T-helper 2 cell treated with Interferon-gamma antibody and Interleukin-4, amounts not matched to agents 5 μg/mL and 100 μg/mL, for 36 hours (primary cell): ENCODE results near the gene ELOVL6.
"Not testable (repeated sequence)": the region's sequence is repeated elsewhere in the genome, so short reads cannot be mapped to it uniquely, and the experiment has no call there.

Experiments
- DNase-seq: peaks from one replicate; pipeline ENCODE4 v3.0.0; 2021; ENCODE audit warnings: low spot score
- H3K27ac Mint-ChIP-seq: one replicate; pipeline ENCODE4 v1.8.0; 2021; ENCODE audit warnings: mild to moderate bottlenecking, mixed read lengths
- H3K27me3 Mint-ChIP-seq: one replicate; pipeline ENCODE4 v1.8.0; 2021; ENCODE audit warnings: low read depth, mixed read lengths
- H3K36me3 Mint-ChIP-seq: one replicate; pipeline ENCODE4 v1.8.0; 2021; ENCODE audit warnings: low read depth, mixed read lengths
- H3K4me1 Mint-ChIP-seq: one replicate; pipeline ENCODE4 v1.8.0; 2021; ENCODE audit warnings: low read depth, mixed read lengths
- H3K4me3 Mint-ChIP-seq: one replicate; pipeline ENCODE4 v1.8.0; 2022; ENCODE audit warnings: mild to moderate bottlenecking, moderate library complexity, mixed read lengths
- H3K9me3 Mint-ChIP-seq: one replicate; pipeline ENCODE4 v1.8.0; 2021; ENCODE audit warnings: mixed read lengths

The ELOVL6 gene

DNA sequence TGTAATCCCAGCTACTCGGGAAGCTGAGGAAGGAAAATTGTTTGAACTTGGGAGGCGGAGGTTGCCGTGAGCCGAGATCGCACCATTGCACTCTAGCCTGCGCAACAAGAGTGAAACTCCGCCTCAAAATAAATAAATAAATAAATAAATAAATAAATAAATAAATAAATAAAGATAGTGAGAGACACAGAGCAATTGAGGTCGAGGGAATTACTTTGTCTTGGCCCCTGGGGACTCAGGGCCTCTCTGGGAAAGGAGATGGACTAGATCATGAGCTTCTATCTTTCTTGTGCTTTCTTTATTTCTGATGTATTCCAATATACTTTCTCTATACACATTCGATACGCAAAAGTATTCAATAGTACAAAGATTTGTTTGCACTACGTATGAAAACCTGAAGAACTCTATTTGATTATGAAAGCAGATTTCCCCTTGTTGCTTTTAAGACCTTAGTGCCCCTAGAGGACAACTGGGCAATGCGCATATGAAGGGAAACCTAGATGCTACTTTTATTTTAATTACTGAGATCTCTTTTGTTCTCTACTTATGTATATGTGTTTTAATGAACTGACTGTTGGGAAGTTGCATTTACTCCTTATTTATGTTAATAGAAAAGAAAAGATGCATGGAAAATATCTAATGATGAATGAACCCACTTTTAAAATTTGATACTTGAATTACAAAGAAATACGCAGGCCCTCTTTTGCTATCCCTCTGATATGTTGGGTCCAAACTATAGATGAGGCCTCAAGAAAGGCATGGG lies 12.8 kb upstream of the ELOVL6 start:
- Mint-ChIP-seq H3K27ac (no peak overlapping the region), H3K9me3 (no peaks in the 10 kb centered on the region), H3K4me3 (no peak overlapping the region), H3K27me3 (peaks cover 9% of the 10 kb centered on the region), H3K36me3 (no peaks in the 10 kb centered on the region), H3K4me1 (peaks cover 1% of the 10 kb centered on the region)
- no peak for DNase-seq

DNA sequence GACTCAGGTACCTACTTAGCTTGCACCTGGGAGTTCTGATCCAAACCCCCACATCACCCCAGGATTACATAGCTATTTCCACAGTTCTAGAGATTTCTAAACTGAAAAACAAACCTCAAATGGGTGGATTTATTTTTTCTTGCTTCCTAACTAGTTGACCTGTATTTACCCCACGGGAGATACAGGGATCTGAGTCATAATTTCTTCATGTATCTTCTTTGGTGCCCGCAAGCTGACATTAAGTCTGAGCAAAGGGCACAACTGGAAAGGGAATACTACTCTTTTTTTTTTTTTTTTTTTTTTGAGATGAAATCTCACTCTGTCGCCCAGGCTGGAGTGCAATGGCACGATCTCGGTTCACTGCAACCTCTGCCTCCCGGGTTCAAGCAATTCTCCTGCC lies 10.0 kb upstream of the ELOVL6 start:
- Mint-ChIP-seq H3K4me3 (no peak overlapping the region), H3K27me3 (peaks cover 7% of the 10 kb centered on the region), H3K9me3 (no peaks in the 10 kb centered on the region), H3K36me3 (no peaks in the 10 kb centered on the region), H3K4me1 (peaks cover 1% of the 10 kb centered on the region), H3K27ac (no peak overlapping the region)
- DNase-seq, result no peak

DNA sequence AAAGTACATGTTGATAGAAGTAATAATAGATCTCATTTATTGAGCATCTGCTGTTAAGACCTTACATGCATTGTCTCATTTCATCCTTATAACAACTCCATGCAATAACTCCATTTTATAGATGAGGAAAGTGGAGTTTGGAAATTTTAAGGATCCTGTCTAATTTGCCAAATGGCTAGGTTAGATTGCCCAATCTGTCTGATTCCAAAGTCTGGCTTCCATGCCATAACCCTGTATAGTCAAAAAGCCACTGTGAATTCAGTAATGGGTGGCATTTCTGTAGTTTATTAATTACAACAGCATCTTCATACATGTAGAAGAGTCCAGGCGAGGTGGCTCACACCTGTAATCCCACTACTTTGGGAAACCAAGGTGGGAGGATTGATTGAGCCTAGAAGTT lies 8.8 kb upstream of the ELOVL6 start:
- no peak overlapping the region for H3K4me3 Mint-ChIP-seq
- peaks cover 7% of the 10 kb centered on the region for H3K27me3 Mint-ChIP-seq
- DNase-seq, result no peak

DNA sequence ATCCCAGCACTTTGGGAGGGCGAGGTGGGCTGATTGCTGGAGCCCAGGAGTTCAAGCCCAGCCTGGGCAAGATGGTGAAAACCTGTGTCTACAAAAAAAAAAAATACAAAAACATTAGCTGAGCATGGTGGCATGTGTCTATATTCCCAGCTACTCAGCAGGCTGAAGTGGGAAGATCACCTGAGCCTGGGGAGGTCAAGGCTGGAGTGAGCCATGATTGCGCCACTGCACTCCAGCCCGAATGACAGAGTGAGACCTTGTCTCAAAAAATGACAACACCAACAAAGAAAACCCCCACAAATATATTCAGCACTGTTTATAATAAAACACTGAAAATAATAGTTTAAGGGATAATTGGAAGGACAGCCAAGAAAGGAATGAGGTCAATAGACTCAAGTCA lies 3.6 kb upstream of the ELOVL6 start:
- H3K4me3 Mint-ChIP-seq, result no peak overlapping the region
- H3K36me3 Mint-ChIP-seq, result peaks cover 2% of the 10 kb centered on the region
- no peak for DNase-seq
- no peaks in the 10 kb centered on the region for H3K9me3 Mint-ChIP-seq
- no peak overlapping the region for H3K27ac Mint-ChIP-seq
- H3K4me1 Mint-ChIP-seq, result peaks cover 6% of the 10 kb centered on the region
- peaks cover 7% of the 10 kb centered on the region for H3K27me3 Mint-ChIP-seq

More for the DNA sequence above, 8.8 kb upstream of the ELOVL6 start:
- H3K9me3 Mint-ChIP-seq, result no peaks in the 10 kb centered on the region
- no peak overlapping the region for H3K27ac Mint-ChIP-seq
- no peaks in the 10 kb centered on the region for H3K36me3 Mint-ChIP-seq
- peaks cover 1% of the 10 kb centered on the region for H3K4me1 Mint-ChIP-seq

DNA sequence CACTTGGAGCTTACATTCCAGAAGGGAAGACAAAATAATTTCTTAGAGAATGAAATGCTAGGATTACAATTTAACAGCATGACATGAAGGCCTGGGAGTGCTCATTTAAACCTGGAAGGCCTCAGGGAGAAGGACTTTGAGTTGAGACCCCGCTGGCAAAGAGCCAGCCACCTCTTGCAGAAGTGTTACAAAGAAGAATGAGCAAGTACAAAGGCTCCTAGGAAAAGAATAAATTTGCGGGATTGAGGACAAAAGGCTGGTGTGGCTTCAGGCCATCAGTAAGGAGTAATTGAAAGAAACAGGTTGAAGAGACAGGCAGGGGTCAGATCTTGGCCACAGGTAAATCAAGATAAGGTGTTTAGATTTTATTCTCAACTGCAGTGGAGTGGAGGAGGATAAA lies 3.1 kb upstream of the ELOVL6 start:
- no peak overlapping the region for H3K4me3 Mint-ChIP-seq
- H3K27me3 Mint-ChIP-seq, result peaks cover 2% of the 10 kb centered on the region
- H3K9me3 Mint-ChIP-seq, result no peaks in the 10 kb centered on the region

DNA sequence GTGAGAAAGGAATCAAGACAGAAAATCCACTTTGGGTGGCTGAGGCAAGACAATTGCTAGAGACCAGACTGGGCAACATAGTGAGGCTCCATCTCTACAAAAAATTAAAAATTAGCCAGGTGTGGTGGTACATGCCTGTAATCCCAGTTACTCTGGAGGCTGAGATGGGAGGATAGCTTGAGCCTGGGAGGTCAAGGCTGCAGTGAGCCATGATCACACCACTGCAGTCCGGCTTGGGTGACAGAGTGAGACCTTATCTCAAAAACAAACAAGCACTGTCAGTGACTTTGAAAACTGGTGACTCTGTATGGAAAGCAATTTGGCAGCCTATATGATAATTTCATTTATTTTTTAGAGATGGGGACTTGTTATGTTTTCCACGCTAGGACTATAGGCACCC lies 2.3 kb upstream of the ELOVL6 start:
- H3K4me1 Mint-ChIP-seq, result peaks cover 10% of the 10 kb centered on the region
- H3K27ac Mint-ChIP-seq, result no peak overlapping the region
- H3K27me3 Mint-ChIP-seq, result no peaks in the 10 kb centered on the region
- H3K36me3 Mint-ChIP-seq, result peaks cover 5% of the 10 kb centered on the region
- no peak for DNase-seq
- H3K4me3 Mint-ChIP-seq, result no peak overlapping the region
- no peaks in the 10 kb centered on the region for H3K9me3 Mint-ChIP-seq

More for the DNA sequence above, 3.1 kb upstream of the ELOVL6 start:
- DNase-seq, result no peak
- H3K4me1 Mint-ChIP-seq, result peaks cover 6% of the 10 kb centered on the region
- no peak overlapping the region for H3K27ac Mint-ChIP-seq
- H3K36me3 Mint-ChIP-seq, result peaks cover 2% of the 10 kb centered on the region

DNA sequence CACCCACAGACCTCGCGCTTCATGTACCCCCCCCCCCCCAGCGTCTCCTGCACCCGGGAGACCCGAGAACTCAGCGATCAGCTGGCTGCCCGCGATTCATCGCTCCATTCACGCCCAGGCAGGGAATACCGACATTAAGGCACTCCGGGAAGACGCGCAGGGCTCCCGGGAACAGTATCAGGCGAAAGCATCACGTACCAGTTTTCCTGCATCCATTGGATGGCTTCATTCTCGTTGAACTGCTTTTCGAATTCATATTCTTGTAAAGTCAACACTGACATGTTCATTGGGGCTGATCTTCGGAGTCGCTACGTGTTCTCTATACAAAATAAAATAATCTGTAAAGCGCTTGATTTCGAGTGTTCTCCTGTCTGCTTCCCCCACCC lies 373 bp downstream of the ELOVL6 start:
- Mint-ChIP-seq H3K27ac (peak overlapping the region; percentile 100), H3K27me3 (no peaks in the 10 kb centered on the region), H3K4me1 (peaks cover 24% of the 10 kb centered on the region), H3K36me3 (peaks cover 8% of the 10 kb centered on the region), H3K9me3 (no peaks in the 10 kb centered on the region), H3K4me3 (peak overlapping the region; percentile 100)
- no peak for DNase-seq

DNA sequence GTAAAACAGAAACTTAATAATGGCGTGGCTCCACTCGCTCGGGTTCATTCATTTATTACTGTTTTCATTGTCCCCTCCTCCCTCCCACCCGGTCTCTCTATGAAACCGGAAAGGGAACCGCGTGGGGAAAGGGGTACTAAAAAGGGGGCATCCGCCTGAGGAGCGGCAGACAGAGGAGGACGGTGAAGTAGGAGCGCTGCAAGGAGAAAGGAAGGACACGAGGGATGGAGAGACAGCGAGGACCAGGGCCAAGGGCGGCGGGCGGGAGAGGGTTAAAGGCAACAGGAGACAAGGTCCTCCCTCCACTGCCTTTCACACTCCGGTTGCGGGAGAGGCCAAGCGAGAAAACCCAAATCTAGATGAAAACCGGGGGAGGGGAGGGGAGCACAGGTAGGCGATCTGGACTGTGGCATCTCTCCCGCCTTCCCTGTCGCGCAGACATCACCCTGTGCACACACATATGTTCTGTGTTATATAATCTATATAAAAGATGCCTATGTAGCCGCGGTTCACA lies 829 bp downstream of the ELOVL6 start:
- DNase-seq, result peak; percentile 54
- Mint-ChIP-seq H3K36me3 (peaks cover 11% of the 10 kb centered on the region), H3K4me1 (peaks cover 27% of the 10 kb centered on the region), H3K4me3 (peak overlapping the region; percentile 100), H3K27me3 (no peaks in the 10 kb centered on the region), H3K27ac (peak overlapping the region; percentile 100), H3K9me3 (no peaks in the 10 kb centered on the region)

DNA sequence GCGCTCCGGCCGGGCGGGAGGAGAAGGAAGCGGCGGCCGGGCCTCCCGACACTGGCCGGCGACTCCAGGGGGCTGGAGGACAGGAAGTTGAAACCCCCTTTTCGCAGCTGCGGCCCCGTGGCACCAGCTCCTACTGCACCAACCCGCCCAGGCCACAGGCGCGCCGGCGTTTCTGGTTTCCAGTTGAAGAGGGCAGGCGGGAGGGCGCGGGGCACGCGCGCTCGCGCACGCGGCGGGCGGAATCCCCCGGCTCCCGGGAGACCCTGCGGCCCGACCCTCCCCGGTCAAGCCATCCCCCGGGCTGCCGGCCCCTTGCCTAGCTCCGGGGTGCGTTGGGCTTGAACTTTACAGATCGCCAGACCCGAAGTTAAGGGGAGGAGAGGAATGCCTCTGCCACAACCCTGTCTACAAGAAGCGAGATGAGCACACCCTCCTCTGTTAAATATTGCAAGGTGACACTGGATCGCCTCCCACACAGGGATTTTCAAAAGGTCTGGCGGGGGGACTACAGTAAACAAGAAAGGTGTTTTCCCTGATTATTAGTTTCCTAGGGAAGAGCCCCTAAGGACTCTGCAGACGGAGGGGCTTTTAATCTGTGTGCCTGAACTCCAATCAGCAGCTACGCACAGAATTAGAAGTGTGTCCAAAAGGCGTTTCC lies 1.4 kb downstream of the ELOVL6 start:
- Mint-ChIP-seq H3K27me3 (no peaks in the 10 kb centered on the region), H3K9me3 (no peaks in the 10 kb centered on the region), H3K27ac (peak overlapping the region; percentile 100), H3K4me1 (peaks cover 30% of the 10 kb centered on the region), H3K36me3 (peaks cover 15% of the 10 kb centered on the region), H3K4me3 (peak overlapping the region; percentile 100)
- DNase-seq, result peak; percentile 56

DNA sequence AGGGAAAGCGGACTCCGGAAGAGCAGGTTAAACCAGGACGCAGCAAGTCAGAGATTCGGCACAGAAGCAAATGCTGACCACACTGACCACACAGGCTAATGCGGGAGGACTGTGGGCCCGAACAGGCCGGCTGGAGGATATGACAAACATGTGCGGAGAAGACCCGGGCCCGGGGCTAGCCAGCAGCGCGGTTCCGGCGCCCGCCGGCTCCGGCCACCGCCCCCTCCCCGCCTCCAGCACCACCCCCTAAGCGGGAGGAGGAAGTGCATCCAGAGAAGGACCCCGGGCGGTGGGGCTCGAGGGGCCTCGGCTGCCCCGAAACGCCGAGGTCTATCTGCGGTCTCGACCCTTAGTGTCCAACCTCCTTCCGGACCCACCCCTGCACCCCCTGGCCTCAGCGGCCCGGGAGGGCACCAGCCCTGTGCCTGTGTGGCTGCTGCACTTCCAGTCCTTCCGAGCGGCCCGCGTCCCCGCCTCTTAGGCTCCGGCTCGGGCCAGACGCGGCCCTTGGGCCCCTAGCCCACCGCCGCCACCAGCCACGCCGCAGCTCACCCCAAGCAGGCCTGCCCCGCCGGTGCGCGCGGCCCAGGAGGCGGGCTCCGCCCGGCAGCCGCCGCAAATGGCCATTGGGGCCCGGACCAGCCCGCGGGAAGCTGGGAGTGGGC lies 2.1 kb downstream of the ELOVL6 start:
- no peaks in the 10 kb centered on the region for H3K9me3 Mint-ChIP-seq
- H3K4me1 Mint-ChIP-seq, result peaks cover 30% of the 10 kb centered on the region

DNA sequence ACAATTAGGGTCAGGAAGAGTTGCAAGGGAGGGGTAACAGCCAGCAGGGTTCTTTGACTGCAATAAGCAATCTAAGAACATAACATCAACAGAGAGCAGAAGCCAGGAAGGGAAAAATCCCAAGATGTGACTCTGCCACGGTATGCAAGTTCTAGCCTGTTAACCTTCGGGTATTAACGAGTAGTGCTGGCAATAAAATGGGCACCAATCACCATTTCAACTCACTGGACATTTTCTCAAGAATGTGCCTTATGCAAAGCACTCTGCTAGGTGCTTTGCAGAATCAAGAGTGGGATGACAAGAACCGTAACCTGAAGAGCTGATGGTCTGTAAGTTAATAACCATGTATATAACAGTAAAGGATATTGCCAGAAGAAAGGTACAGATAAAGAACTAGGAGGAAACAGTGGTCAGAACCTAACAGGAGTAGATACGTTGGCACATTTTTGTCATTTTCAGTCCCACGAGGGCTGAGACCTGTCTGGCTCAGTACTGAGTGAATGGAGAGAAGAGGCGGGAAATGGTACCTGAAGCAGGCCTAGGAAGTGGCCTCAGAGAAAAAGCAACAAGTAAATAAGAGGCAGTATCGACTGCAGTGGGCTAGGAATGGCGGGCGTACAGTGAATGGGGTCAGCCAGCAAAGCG lies 2.7 kb downstream of the ELOVL6 start:
- no peak for DNase-seq

More for the DNA sequence above, 2.1 kb downstream of the ELOVL6 start:
- Mint-ChIP-seq H3K4me3 (peak overlapping the region; percentile 100), H3K36me3 (peaks cover 22% of the 10 kb centered on the region), H3K27ac (peak overlapping the region; percentile 98), H3K27me3 (no peaks in the 10 kb centered on the region)
- DNase-seq, result peak; percentile 51

DNA sequence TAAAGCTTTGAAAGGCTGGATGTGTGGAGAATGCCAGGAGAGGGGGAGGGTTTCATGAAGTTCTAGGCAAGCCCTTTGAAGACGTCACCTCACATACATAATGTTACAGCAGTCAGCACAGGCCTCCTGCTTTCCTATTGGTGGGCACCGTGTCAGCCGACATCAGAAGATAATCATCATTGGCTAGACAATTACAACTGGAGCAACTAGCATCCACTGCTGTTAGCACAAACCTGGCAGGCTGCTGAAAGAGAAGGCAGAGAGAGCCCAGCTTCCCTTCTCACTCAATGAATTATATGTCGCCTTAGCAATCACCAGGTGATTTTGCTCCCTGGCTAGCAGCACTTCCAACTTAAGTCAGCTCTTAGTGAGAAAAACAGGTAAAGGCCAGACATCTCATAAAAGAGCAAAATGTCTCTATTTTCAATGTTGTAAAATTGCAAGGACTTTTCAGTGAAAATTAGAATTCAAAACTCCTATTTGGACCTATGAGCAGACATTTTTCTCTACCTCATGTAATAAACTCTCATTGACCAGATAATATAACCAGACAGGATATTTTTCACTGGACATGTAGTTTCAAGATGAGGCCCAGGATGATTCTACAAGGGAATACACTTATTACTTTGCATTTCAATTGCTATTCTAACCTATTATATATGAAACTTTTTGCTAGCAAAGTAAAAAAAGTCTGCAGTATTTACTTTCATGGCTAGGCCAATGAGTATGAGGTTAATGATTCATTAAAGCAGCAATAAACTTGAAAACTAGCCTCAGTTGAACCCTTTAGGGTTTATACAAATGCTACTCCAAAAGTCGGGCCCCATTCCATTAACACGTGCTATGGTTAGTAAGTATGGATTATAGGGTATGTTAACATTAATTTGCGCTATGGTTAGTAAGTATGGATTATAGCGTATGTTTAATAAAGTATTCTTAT lies 4.3 kb downstream of the ELOVL6 start:
- Mint-ChIP-seq H3K27me3 (no peaks in the 10 kb centered on the region), H3K4me1 (peaks cover 28% of the 10 kb centered on the region), H3K36me3 (peaks cover 29% of the 10 kb centered on the region), H3K27ac (peak overlapping the region; percentile 77), H3K4me3 (peak overlapping the region; percentile 65), H3K9me3 (no peaks in the 10 kb centered on the region)
- peak; percentile 80 for DNase-seq

More for the DNA sequence above, 2.7 kb downstream of the ELOVL6 start:
- Mint-ChIP-seq H3K4me1 (peaks cover 30% of the 10 kb centered on the region), H3K36me3 (peaks cover 25% of the 10 kb centered on the region), H3K27ac (peak overlapping the region; percentile 98), H3K4me3 (peak overlapping the region; percentile 95), H3K27me3 (no peaks in the 10 kb centered on the region), H3K9me3 (no peaks in the 10 kb centered on the region)

DNA sequence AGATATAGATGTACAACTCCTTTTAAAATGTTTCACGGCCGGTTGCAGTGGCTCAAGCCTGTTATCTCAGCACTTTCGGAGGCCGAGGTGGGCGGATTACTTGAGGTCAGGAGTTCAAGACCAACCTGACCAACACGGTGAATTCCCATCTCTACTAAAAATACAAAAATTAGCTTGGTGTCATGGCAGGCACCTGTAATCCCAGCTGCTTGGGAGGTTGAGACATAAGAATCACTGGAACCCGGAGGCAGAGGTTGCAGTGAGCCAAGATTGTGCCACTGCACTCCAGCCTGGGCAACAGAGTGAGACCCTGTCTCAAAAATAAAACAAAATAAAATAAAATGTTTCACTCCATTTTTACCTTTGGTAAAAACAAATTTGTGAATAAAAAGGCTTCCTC lies 5.1 kb downstream of the ELOVL6 start:
- not testable (repeated sequence) for H3K27me3 Mint-ChIP-seq, H3K9me3 Mint-ChIP-seq, DNase-seq
- peak overlapping the region; percentile 77 for H3K27ac Mint-ChIP-seq
- peak overlapping the region; percentile 65 for H3K4me3 Mint-ChIP-seq
- peaks cover 29% of the 10 kb centered on the region for H3K36me3 Mint-ChIP-seq
- H3K4me1 Mint-ChIP-seq, result peaks cover 24% of the 10 kb centered on the region
